GM23338 (cell line): ENCODE data around the gene RNF186. TPM values are rescaled to one million over a fixed set of nuclear protein-coding genes. Genes with fewer than 3 reads are reported as not detected.
A peak's percentile ranks its signal among the peaks of the same experiment; 100 is the strongest.

Experiments
- ATAC-seq: fragments of 200-7000 bp; cut with Tn5 transposase; 3 replicates; pipeline ENCODE4 v1.9.1; 2020
- DNase-seq: peaks from one replicate; pipeline ENCODE4 v3.0.0-alpha.2; 2015; ENCODE audit warnings: low spot score
- H2AFZ ChIP-seq: fragments of 200-600 bp; sonication (generic); 2 replicates; pipeline ENCODE4 v1.8.0; 2016; ENCODE audit warnings: antibody characterized with exemption, mild to moderate bottlenecking, moderate library complexity
- H3F3A ChIP-seq: fragments of 200-600 bp; sonication (generic); replicated peaks from 2 replicates; pipeline ENCODE4 v1.8.0; 2017; ENCODE audit warnings: antibody characterized with exemption, mixed run types, low read depth
- H3K27ac ChIP-seq: fragments of 200-600 bp; sonication (generic); 2 replicates; pipeline ENCODE4 v1.6.1; 2016; ENCODE audit warnings: low read depth
- H3K27me3 ChIP-seq: fragments of 200-600 bp; sonication (generic); 2 replicates; pipeline ENCODE4 v1.8.0; 2016; ENCODE audit warnings: mild to moderate bottlenecking, mixed run types, moderate library complexity; ENCODE audit not compliant: insufficient read depth
- H3K36me3 ChIP-seq: fragments of 200-600 bp; sonication (generic); 2 replicates; pipeline ENCODE4 v1.8.0; 2016; ENCODE audit warnings: mild to moderate bottlenecking; ENCODE audit not compliant: insufficient read depth
- H3K4me1 ChIP-seq: fragments of 200-600 bp; sonication (generic); 2 replicates; pipeline ENCODE4 v1.8.0; 2016; ENCODE audit warnings: mild to moderate bottlenecking, moderate library complexity; ENCODE audit not compliant: insufficient read depth
- H3K4me2 ChIP-seq: fragments of 200-600 bp; sonication (generic); 2 replicates; pipeline ENCODE4 v1.7.1; 2017; ENCODE audit warnings: mixed run types
- H3K4me3 ChIP-seq: fragments of 200-600 bp; sonication (generic); 2 replicates; pipeline ENCODE4 v1.6.1; 2016; ENCODE audit warnings: mixed run types
- H3K79me2 ChIP-seq: fragments of 200-600 bp; sonication (generic); replicated peaks from 2 replicates; pipeline ENCODE4 v1.8.0; 2017; ENCODE audit warnings: mild to moderate bottlenecking; ENCODE audit not compliant: insufficient read depth
- H3K9me2 ChIP-seq: fragments of 200-600 bp; sonication (generic); 2 replicates; pipeline ENCODE4 v1.8.0; 2017; ENCODE audit not compliant: insufficient read depth
- H4K20me1 ChIP-seq: fragments of 200-600 bp; sonication (generic); replicated peaks from 2 replicates; pipeline ENCODE4 v1.8.0; 2017; ENCODE audit warnings: mild to moderate bottlenecking; ENCODE audit not compliant: insufficient read depth
- H3K27ac Mint-ChIP-seq: 2 replicates; pipeline ENCODE4 v1.8.0; 2020; ENCODE audit warnings: inconsistent platforms, mild to moderate bottlenecking, moderate library complexity, mixed read lengths
- H3K27me3 Mint-ChIP-seq: 3 replicates; pipeline ENCODE4 v1.8.0; 2022; ENCODE audit warnings: low read depth, mild to moderate bottlenecking, moderate library complexity, mixed read lengths, inconsistent platforms; ENCODE audit not compliant: insufficient read depth, poor library complexity
- H3K36me3 Mint-ChIP-seq: 3 replicates; pipeline ENCODE4 v1.8.0; 2021; ENCODE audit warnings: low read depth, mild to moderate bottlenecking, inconsistent platforms, moderate library complexity, mixed read lengths
- H3K4me1 Mint-ChIP-seq: 3 replicates; pipeline ENCODE4 v1.8.0; 2020; ENCODE audit warnings: mild to moderate bottlenecking, inconsistent platforms, mixed read lengths
- H3K4me3 Mint-ChIP-seq: 3 replicates; pipeline ENCODE4 v1.8.0; 2021; ENCODE audit warnings: moderate library complexity, mild to moderate bottlenecking, inconsistent platforms, mixed read lengths
- H3K9me3 Mint-ChIP-seq: 3 replicates; pipeline ENCODE4 v1.8.0; 2020; ENCODE audit warnings: moderate library complexity, mild to moderate bottlenecking, inconsistent platforms, mixed read lengths
- EZH2 ChIP-seq: fragments of 200-600 bp; sonication (generic); IDR thresholded peaks from one replicate; pipeline ENCODE4 v1.8.0; 2017; ENCODE audit warnings: antibody characterized with exemption, mild to moderate bottlenecking, low read depth; ENCODE audit not compliant: unreplicated experiment
- ZNF462 ChIP-seq: fragments of 250-450 bp; sonication (Bioruptor Pico); IDR thresholded peaks from 2 replicates; pipeline ENCODE4 v1.5.0; 2020; ENCODE audit warnings: mild to moderate bottlenecking, moderate library complexity
- polyA plus RNA-seq: library from polyadenylated mRNA; unstranded; fragments of >200 nt; fragmentation: Nextera tagmentation; extraction: Ambion mirVana; gene quantifications from 2 replicates; pipeline ENCODE4 v1.2.1, GENCODE V29; 2016
- total RNA-seq: library from RNA; depleted of rRNA; stranded (reverse); fragments of >200 nt; shearing (Covaris generic); gene quantifications from 2 replicates; pipeline ENCODE4 v1.2.3, GENCODE V29; 2014

The RNF186 gene
- total and polyA plus RNA-seq, 2 experiments from 2014 or later, result not detected

GRCh38 chr1:19785660-19786059 is 29.4 kb downstream of the RNF186 start:
- H3K27ac Mint-ChIP-seq, result no peak overlapping the region
- H3K4me2 ChIP-seq, result no peak overlapping the region; the same call in 1 of the 2 replicates

More at GRCh38 chr1:19785660-19786059, 29.4 kb downstream of the RNF186 start:
- H3K36me3 Mint-ChIP-seq, result no peaks in the 10 kb centered on the region
- no peaks in the 10 kb centered on the region; the same call in 2 of the 3 replicates for H3K9me3 Mint-ChIP-seq
- Histone ChIP-seq H3K27me3 (peaks cover 29% of the 10 kb centered on the region), H4K20me1 (no peaks in the 10 kb centered on the region), H3K9me2 (no peaks in the 10 kb centered on the region), H3K36me3 (no peaks in the 10 kb centered on the region), H3K4me3 (no peak overlapping the region), H3F3A (no peaks in the 10 kb centered on the region; the same call in 1 of the 2 replicates), H3K27ac (no peak overlapping the region), H3K4me1 (peaks cover 25% of the 10 kb centered on the region), H3K79me2 (no peaks in the 10 kb centered on the region), H2AFZ (no peak overlapping the region)
- no peak overlapping the region; the same call in 2 of the 3 replicates for H3K4me3 Mint-ChIP-seq
- DNase-seq (no peak), ATAC-seq (peak; percentile 20; the same call in 2 of the 3 replicates)
- TF ChIP-seq ZNF462 (CRISPR knock-in tag), result no peak
- no peak for TF ChIP-seq EZH2
- peaks cover 43% of the 10 kb centered on the region for H3K27me3 Mint-ChIP-seq
- peaks cover 28% of the 10 kb centered on the region for H3K4me1 Mint-ChIP-seq
